Endothelial cell of umbilical vein (primary cell): ENCODE results near the gene SECTM1. TPM values are rescaled to one million over a fixed set of nuclear protein-coding genes. Genes with fewer than 3 reads are reported as not detected.
A peak's percentile ranks its signal among the peaks of the same experiment; 100 is the strongest.

Source experiments
- BruUV-seq: library from RNA; stranded (reverse); fragments of 400-500 nt; replicated peaks from 2 replicates; lab custom pipeline; 2021; lab: Mats Ljungman, UMichigan
- CTCF ChIA-PET: fragments of 300-600, 350-600 bp; sonication (Branson Sonifier 250); formaldehyde crosslinking; loops from one replicate; lab custom pipeline; 2021; ENCODE audit warnings: antibody characterized with exemption, inconsistent platforms; lab: Charles Lee
- POLR2A ChIA-PET: fragments of 300-600, 350-600 bp; sonication (Branson Sonifier 250); formaldehyde crosslinking; loops from one replicate; lab custom pipeline; 2021; ENCODE audit warnings: antibody characterized with exemption, inconsistent platforms; lab: Charles Lee
- DNase-seq: peaks from one replicate; pipeline ENCODE4 v3.0.0-alpha.2; 2011; ENCODE audit warnings: low read depth, low spot score
- FAIRE-seq: peaks from 2 replicates; lab custom pipeline; 2011; peaks lifted over from hg19 to GRCh38; lab: Jason Lieb, UNC
- H2AFZ ChIP-seq: 2 replicates; pipeline ENCODE4 v1.6.0; 2012; ENCODE audit warnings: low read depth, low read length, control low read depth, inconsistent platforms
- H3K27ac ChIP-seq: 2 replicates; pipeline ENCODE4 v1.5.1; 2011; ENCODE audit warnings: low read depth, mild to moderate bottlenecking, control low read depth, low read length, moderate library complexity; ENCODE audit not compliant: insufficient read depth
- H3K27me3 ChIP-seq, 2 experiments: 2 replicates each; pipeline versions ENCODE4 v1.6.0 to v1.6.1; 2011; ENCODE audit warnings: low read length in 2 of 2, mixed read lengths in 1 of 2; ENCODE audit not compliant: control insufficient read depth in 2 of 2, insufficient read depth in 2 of 2
- H3K36me3 ChIP-seq, 2 experiments: 2 replicates in 1 of 2; 3 replicates in 1 of 2; pipeline ENCODE4 v1.5.1; 2011; ENCODE audit warnings: low read length in 2 of 2, mild to moderate bottlenecking in 1 of 2, moderate library complexity in 1 of 2; ENCODE audit not compliant: control insufficient read depth in 2 of 2, insufficient read depth in 2 of 2; ENCODE audit errors: extremely low read depth in 1 of 2
- H3K4me1 ChIP-seq: 3 replicates; pipeline ENCODE4 v1.5.1; 2011; ENCODE audit warnings: mild to moderate bottlenecking, low read length; ENCODE audit not compliant: control insufficient read depth, insufficient read depth; ENCODE audit errors: extremely low read depth
- H3K4me2 ChIP-seq: 2 replicates; pipeline ENCODE4 v1.6.1; 2011; ENCODE audit warnings: low read length, control low read depth, mixed read lengths; ENCODE audit not compliant: insufficient read depth
- H3K4me3 ChIP-seq, 3 experiments: fragments of 200-600 bp in 1 of 3; sonication (generic), shearing (Covaris generic) in 1 of 3; replicated peaks in 1 of 3; 2 replicates each; pipeline ENCODE4 v1.5.1; 2011 to 2016; ENCODE audit warnings: control low read depth in 3 of 3, low read length in 3 of 3, mild to moderate bottlenecking in 2 of 3, inconsistent platforms in 1 of 3, low read depth in 1 of 3, moderate library complexity in 1 of 3; ENCODE audit not compliant: insufficient read depth in 1 of 3
- H3K79me2 ChIP-seq: 2 replicates; pipeline ENCODE4 v1.6.0; 2012; ENCODE audit warnings: low read length, inconsistent platforms; ENCODE audit not compliant: control insufficient read depth, insufficient read depth
- H3K9ac ChIP-seq: replicated peaks from 2 replicates; pipeline ENCODE3; 2011; ENCODE audit warnings: low read length, control low read depth; ENCODE audit not compliant: insufficient read depth; ENCODE audit errors: extremely low read depth
- H3K9me1 ChIP-seq: replicated peaks from 3 replicates; pipeline ENCODE4 v1.6.0; 2011; ENCODE audit warnings: mild to moderate bottlenecking, low read length; ENCODE audit not compliant: control insufficient read depth, insufficient read depth; ENCODE audit errors: extremely low read depth
- H3K9me3 ChIP-seq: replicated peaks from 2 replicates; pipeline ENCODE4 v1.5.1; 2012; ENCODE audit warnings: low read length, inconsistent platforms; ENCODE audit not compliant: control insufficient read depth, insufficient read depth
- H4K20me1 ChIP-seq: replicated peaks from 2 replicates; pipeline ENCODE3; 2011; ENCODE audit warnings: mild to moderate bottlenecking, low read length; ENCODE audit not compliant: control insufficient read depth, insufficient read depth; ENCODE audit errors: extremely low read depth
- EZH2 ChIP-seq: IDR thresholded peaks from 2 replicates; pipeline ENCODE4 v1.6.1; 2012; ENCODE audit warnings: borderline replicate concordance, low read depth, mild to moderate bottlenecking, moderate library complexity, low read length, inconsistent platforms; ENCODE audit not compliant: severe bottlenecking
- FOS ChIP-seq: IDR thresholded peaks from 2 replicates; pipeline ENCODE4 v1.6.1; 2011; ENCODE audit warnings: mild to moderate bottlenecking, low read length, moderate library complexity, borderline replicate concordance; ENCODE audit not compliant: insufficient read depth
- GATA2 ChIP-seq: IDR thresholded peaks from 2 replicates; pipeline ENCODE4 v1.7.0; 2011; ENCODE audit warnings: low read depth, mild to moderate bottlenecking, moderate library complexity, mixed read lengths, low read length; ENCODE audit not compliant: insufficient read length, insufficient read depth
- JUN ChIP-seq: IDR thresholded peaks from 2 replicates; pipeline ENCODE4 v1.6.1; 2011; ENCODE audit warnings: borderline replicate concordance, low read depth; ENCODE audit not compliant: insufficient read length, insufficient read depth
- MAX ChIP-seq: IDR thresholded peaks from 2 replicates; pipeline ENCODE4 v1.6.1; 2011; ENCODE audit not compliant: insufficient read depth, insufficient read length
- MYC ChIP-seq: IDR thresholded peaks from one replicate; pipeline ENCODE4 v1.6.1; 2011; ENCODE audit warnings: mild to moderate bottlenecking, low read depth, low read length
- POLR2A ChIP-seq: IDR thresholded peaks from 2 replicates; pipeline ENCODE4 v1.6.1; 2012; ENCODE audit warnings: low read depth, mild to moderate bottlenecking, control low read depth, low read length
- POLR2AphosphoS5 ChIP-seq: IDR thresholded peaks from 2 replicates; pipeline ENCODE4 v1.6.1; 2012; ENCODE audit warnings: low read depth, mild to moderate bottlenecking, control low read depth, low read length, moderate library complexity; ENCODE audit not compliant: insufficient read depth
- dilution Hi-C: fragments of 300-500 bp; cut with MboI; formaldehyde crosslinking; loops from one replicate; pipeline ENCODE4 v1.15.0; 2019; ENCODE audit warnings: low sequenced_read_pairs; ENCODE audit not compliant: extremely low pct_ligation_motif_present
- intact Hi-C: fragments of 100-400 bp; cut with micrococcal nuclease; formaldehyde crosslinking; loops from one replicate; pipeline ENCODE4 v1.10.0; 2022
- polyA plus RNA-seq, 4 experiments: library from polyadenylated mRNA; depleted of rRNA in 3 of 4; stranded (reverse) in 3 of 4; unstranded in 1 of 4; fragments of >200 nt; gene quantifications; 2 replicates each; pipeline versions ENCODE4 v1.2.1 to v1.2.3, GENCODE V29; 2011 to 2012; ENCODE audit warnings: missing spikeins in 1 of 4
- total RNA-seq: library from RNA; stranded (reverse); gene quantifications from 2 replicates; pipeline ENCODE4 v1.2.3, GENCODE V29; 2021
- TF ChIP-seq, protein P1 (sequence below), 2 donors: IDR thresholded peaks; 1 replicate in 1 of 2; 2 replicates in 1 of 2; pipeline ENCODE4 v1.5.1; 2011; ENCODE audit warnings: low read length in 2 of 2, mild to moderate bottlenecking in 2 of 2, moderate library complexity in 2 of 2, control low read depth in 1 of 2, inconsistent platforms in 1 of 2, low read depth in 1 of 2; ENCODE audit not compliant: insufficient read depth in 1 of 2; ENCODE audit errors: extremely low read depth in 1 of 2

Gene SECTM1
- total and polyA plus RNA-seq, 2 donors (not counting 3 experiments of a cell fraction or from before 2014, with no cell fraction given) = 1.9 to 2.3 TPM

GRCh38 chr17:82299452-82299851, 34.1 kb downstream of the SECTM1 start:
- H3K36me3 ChIP-seq = no peaks in the 10 kb centered on the region
- POLR2A ChIA-PET = no interaction called here
- no peak overlapping the region for H3K27ac ChIP-seq
- no peak overlapping the region for H3K4me2 ChIP-seq
- no peak overlapping the region for H2AFZ ChIP-seq
- peaks cover 31% of the 10 kb centered on the region for H3K4me1 ChIP-seq
- TF ChIP-seq POLR2A (no peak), POLR2AphosphoS5 (no peak), FOS (no peak), EZH2 (no peak), JUN (no peak), GATA2 (no peak), MYC (no peak), MAX (no peak)
- TF ChIP-seq, protein P1, sequence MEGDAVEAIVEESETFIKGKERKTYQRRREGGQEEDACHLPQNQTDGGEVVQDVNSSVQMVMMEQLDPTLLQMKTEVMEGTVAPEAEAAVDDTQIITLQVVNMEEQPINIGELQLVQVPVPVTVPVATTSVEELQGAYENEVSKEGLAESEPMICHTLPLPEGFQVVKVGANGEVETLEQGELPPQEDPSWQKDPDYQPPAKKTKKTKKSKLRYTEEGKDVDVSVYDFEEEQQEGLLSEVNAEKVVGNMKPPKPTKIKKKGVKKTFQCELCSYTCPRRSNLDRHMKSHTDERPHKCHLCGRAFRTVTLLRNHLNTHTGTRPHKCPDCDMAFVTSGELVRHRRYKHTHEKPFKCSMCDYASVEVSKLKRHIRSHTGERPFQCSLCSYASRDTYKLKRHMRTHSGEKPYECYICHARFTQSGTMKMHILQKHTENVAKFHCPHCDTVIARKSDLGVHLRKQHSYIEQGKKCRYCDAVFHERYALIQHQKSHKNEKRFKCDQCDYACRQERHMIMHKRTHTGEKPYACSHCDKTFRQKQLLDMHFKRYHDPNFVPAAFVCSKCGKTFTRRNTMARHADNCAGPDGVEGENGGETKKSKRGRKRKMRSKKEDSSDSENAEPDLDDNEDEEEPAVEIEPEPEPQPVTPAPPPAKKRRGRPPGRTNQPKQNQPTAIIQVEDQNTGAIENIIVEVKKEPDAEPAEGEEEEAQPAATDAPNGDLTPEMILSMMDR (IDR thresholded peaks at IDR 0.05; ENCODE audit: extremely low read depth in 1 of 2, insufficient read depth in 1 of 2, low read depth in 1 of 2, low read length in 2 of 2) = no peak
- FAIRE-seq (peak; percentile 38), DNase-seq (no peak)
- intact Hi-C loops (loop anchor here (2.0 to 5.0 kb wide), 3 partner anchors 38 to 118 kb away; partner anchors contain the start of genes HEXD and OGFOD3), dilution Hi-C loops (no loop called here)
- no peaks in the 10 kb centered on the region for H3K9me1 ChIP-seq
- no peaks in the 10 kb centered on the region for H3K79me2 ChIP-seq
- H3K9me3 ChIP-seq = no peaks in the 10 kb centered on the region
- CTCF ChIA-PET = interaction anchor here (1.3 to 4.4 kb wide), 5 partner anchors 13 to 269 kb away, joined by 4 to 26 read pairs (median 10); partner anchors contain the start of gene SECTM1
- no peaks in the 10 kb centered on the region for H4K20me1 ChIP-seq
- no TSS peak for BruUV-seq
- no peaks in the 10 kb centered on the region for H3K27me3 ChIP-seq
- H3K9ac ChIP-seq = no peak overlapping the region
- H3K4me3 ChIP-seq = no peak overlapping the region
